ENCODE measurements around the gene IQCK.
"Not testable (repeated sequence)": the region's sequence is repeated elsewhere in the genome, so short reads cannot be mapped to it uniquely, and the experiment has no call there.

IQCK gene

GRCh38 chr16:19785512-19786130 lies 67.5 kb downstream of the IQCK start:
- TF ChIP-seq CTCF (IDR thresholded peaks at IDR 0.05; ENCODE audit: low read length, missing control alignments), result no peak
- no peak for DNase-seq (ENCODE audit: low read depth)
- no peak overlapping the region for H3K4me3 ChIP-seq (replicated peaks; ENCODE audit: low read depth, low read length)

- H3K4me3 ChIP-seq (replicated peaks; ENCODE audit: low read depth, low read length); DNase-seq (ENCODE audit: low read depth): not testable (repeated sequence)
Observed at GRCh38 chr16:19801369-19801768, 83.3 kb downstream of the IQCK start.

DNA sequence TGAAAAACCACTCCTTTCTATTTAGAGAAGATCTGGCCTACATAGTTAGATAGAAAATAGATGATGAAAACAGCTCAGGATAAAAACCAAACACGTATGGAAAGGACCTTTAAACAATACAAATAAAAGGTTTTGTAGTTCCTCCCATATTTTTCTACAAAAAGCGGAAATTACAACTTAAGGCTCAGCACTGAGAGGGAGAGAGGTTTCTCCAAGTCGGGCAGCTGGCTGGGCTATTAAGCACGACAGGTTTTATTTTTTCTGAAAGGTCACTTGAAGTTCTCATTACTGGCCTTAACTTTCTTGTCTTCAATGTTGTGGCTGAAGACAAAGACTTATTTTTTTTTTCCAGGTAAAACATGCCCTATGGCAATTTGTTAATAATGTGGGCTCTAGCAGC lies 83.8 kb downstream of the IQCK start:
- DNase-seq (ENCODE audit: low read depth); H3K4me3 ChIP-seq (replicated peaks; ENCODE audit: low read depth, low read length): not testable (repeated sequence)

- no peak for DNase-seq (ENCODE audit: low read depth)
- TF ChIP-seq CTCF (IDR thresholded peaks at IDR 0.05; ENCODE audit: low read length, missing control alignments), result no peak
- no peak overlapping the region for H3K4me3 ChIP-seq (replicated peaks; ENCODE audit: low read depth, low read length)
Observed at GRCh38 chr16:19802612-19803011, 84.5 kb downstream of the IQCK start.

DNA sequence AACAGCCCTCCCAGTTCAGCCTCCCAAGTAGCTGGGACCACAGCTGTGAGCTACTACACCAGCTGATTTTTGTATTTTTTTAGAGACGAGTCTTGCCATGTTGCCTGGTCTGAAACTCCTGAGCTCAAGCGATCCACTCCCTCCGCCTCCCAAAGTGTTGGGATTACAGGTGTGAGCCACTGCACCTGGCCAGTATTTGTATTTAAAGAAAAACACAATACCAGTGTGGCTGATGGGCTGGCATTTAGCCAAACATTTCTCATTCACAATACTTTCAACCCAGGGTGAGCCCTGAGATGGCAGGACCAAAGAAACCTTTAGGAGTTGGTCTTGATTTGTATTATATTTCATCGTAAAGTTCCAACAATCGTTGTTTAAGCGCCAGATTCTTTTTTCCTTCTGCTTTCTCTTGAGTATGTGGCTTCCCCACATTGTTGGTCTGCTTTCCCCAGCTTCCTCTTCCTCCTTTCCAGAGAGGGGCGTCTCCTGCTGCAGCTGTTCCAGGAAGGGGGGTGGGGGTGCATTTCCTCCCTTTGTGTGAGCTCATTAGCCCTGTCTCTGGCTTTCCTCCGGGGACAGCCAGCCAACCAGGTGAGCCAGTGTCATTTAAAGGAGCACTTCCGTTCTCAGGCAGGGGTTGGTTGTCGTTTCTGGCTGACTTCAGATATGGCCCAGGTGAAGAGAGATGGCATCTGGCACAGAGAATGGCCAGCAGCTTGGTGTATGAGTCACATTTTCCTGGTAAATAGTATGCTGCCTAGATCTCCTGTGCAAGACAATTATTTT lies 86.7 kb downstream of the IQCK start:
- TF ChIP-seq CTCF (IDR thresholded peaks at IDR 0.05; ENCODE audit: low read length, missing control alignments), result no peak
- no peak overlapping the region for H3K4me3 ChIP-seq (replicated peaks; ENCODE audit: low read depth, low read length)
- peak; percentile 53 for DNase-seq (ENCODE audit: low read depth)

- TF ChIP-seq CTCF (IDR thresholded peaks at IDR 0.05; ENCODE audit: low read length, missing control alignments), result no peak
- H3K4me3 ChIP-seq (replicated peaks; ENCODE audit: low read depth, low read length), result no peak overlapping the region
- DNase-seq (ENCODE audit: low read depth), result no peak
Observed at GRCh38 chr16:19805459-19806162, 87.5 kb downstream of the IQCK start.

GRCh38 chr16:19808061-19808641 lies 90.1 kb downstream of the IQCK start:
- no peak overlapping the region for H3K4me3 ChIP-seq (replicated peaks; ENCODE audit: low read depth, low read length)
- no peak for DNase-seq (ENCODE audit: low read depth)
- no peak for TF ChIP-seq CTCF (IDR thresholded peaks at IDR 0.05; ENCODE audit: low read length, missing control alignments)

All from fibroblast of pulmonary artery (primary cell).